Bronchial epithelial cell (primary cell): ENCODE measurements around the gene BIRC5. TPM values are rescaled to one million over a fixed set of nuclear protein-coding genes. Genes with fewer than 3 reads are reported as not detected.

ENCODE experiments used
- DNase-seq: peaks from one replicate; pipeline ENCODE4 v3.0.0-alpha.2; 2010; ENCODE audit warnings: low read depth
- FAIRE-seq: peaks from 2 replicates; lab custom pipeline; 2011; peaks lifted over from hg19 to GRCh38; lab: Jason Lieb, UNC
- H3K27me3 ChIP-seq: 2 replicates; pipeline ENCODE4 v1.5.1; 2011; ENCODE audit warnings: low read length; ENCODE audit not compliant: control insufficient read depth, insufficient read depth
- H3K36me3 ChIP-seq: 2 replicates; pipeline ENCODE4 v1.5.1; 2011; ENCODE audit warnings: low read length; ENCODE audit not compliant: control insufficient read depth, insufficient read depth
- H3K4me3 ChIP-seq: 2 replicates; pipeline ENCODE4 v1.5.1; 2011; ENCODE audit warnings: mild to moderate bottlenecking, low read depth, low read length, control low read depth
- CTCF ChIP-seq: IDR thresholded peaks from 2 replicates; pipeline ENCODE4 v1.5.1; 2011; ENCODE audit warnings: mild to moderate bottlenecking, moderate library complexity, low read length, control low read depth, inconsistent platforms; ENCODE audit not compliant: insufficient read depth, severe bottlenecking
- total RNA-seq: library from RNA; depleted of rRNA; stranded (reverse); fragments of >200 nt; gene quantifications from 2 replicates; pipeline ENCODE4 v1.2.1, GENCODE V29; 2014

The BIRC5 gene
- total RNA-seq, 1 donor from 2014 or later, result 0.53 TPM

- DNase-seq (no peak), FAIRE-seq (no peak)
- Histone ChIP-seq H3K36me3 (no peaks in the 10 kb centered on the region), H3K4me3 (no peak overlapping the region), H3K27me3 (peaks cover 13% of the 10 kb centered on the region)
- TF ChIP-seq CTCF, result no peak
Measured at GRCh38 chr17:78265121-78265520, 51.1 kb downstream of the BIRC5 start.

- TF ChIP-seq CTCF, result no peak
- no peaks in the 10 kb centered on the region for H3K36me3 ChIP-seq
- peaks cover 15% of the 10 kb centered on the region for H3K27me3 ChIP-seq
- FAIRE-seq, result no peak
- no peak for DNase-seq
- H3K4me3 ChIP-seq, result no peak overlapping the region
Measured at GRCh38 chr17:78266231-78266631, 52.2 kb downstream of the BIRC5 start.

GRCh38 chr17:78266771-78267170 lies 52.7 kb downstream of the BIRC5 start:
- FAIRE-seq, result no peak
- H3K36me3 ChIP-seq, result no peaks in the 10 kb centered on the region
- no peak overlapping the region for H3K4me3 ChIP-seq
- DNase-seq, result no peak
- TF ChIP-seq CTCF, result no peak
- H3K27me3 ChIP-seq, result peaks cover 15% of the 10 kb centered on the region

- no peak for TF ChIP-seq CTCF
- FAIRE-seq (no peak), DNase-seq (no peak)
Measured at GRCh38 chr17:78267253-78268073, 53.4 kb downstream of the BIRC5 start.

GRCh38 chr17:78268191-78268874 lies 54.3 kb downstream of the BIRC5 start:
- H3K36me3 ChIP-seq, result no peaks in the 10 kb centered on the region
- TF ChIP-seq CTCF, result no peak
- H3K27me3 ChIP-seq, result peaks cover 15% of the 10 kb centered on the region
- no peak overlapping the region for H3K4me3 ChIP-seq
- DNase-seq (no peak), FAIRE-seq (no peak)

More at GRCh38 chr17:78267253-78268073, 53.4 kb downstream of the BIRC5 start:
- Histone ChIP-seq H3K36me3 (no peaks in the 10 kb centered on the region), H3K4me3 (no peak overlapping the region), H3K27me3 (peaks cover 15% of the 10 kb centered on the region)
